Lower lobe of right lung (tissue), 2 donors: ENCODE measurements around the gene TREML1. TPM values are rescaled to one million over a fixed set of nuclear protein-coding genes. Genes with fewer than 3 reads are reported as not detected.

Experiments
- ATAC-seq, 2 donors: fragments of 200-7000 bp; cut with Tn5 transposase; one replicate each; pipeline ENCODE4 v1.9.1; 2020 to 2022; ENCODE audit warnings: mild to moderate bottlenecking in 2 of 2, moderate library complexity in 2 of 2
- DNase-seq: peaks from one replicate; pipeline ENCODE4 v3.0.0-alpha.2; 2020
- H3K27ac ChIP-seq: fragments of 200-600 bp; one replicate; pipeline ENCODE4 v1.8.0; 2022
- H3K27me3 ChIP-seq: fragments of 200-600 bp; one replicate; pipeline ENCODE4 v1.8.0; 2022; ENCODE audit warnings: low read depth
- H3K36me3 ChIP-seq: fragments of 200-600 bp; one replicate; pipeline ENCODE4 v1.8.0; 2022; ENCODE audit warnings: mild to moderate bottlenecking
- H3K4me1 ChIP-seq: fragments of 200-600 bp; one replicate; pipeline ENCODE4 v1.8.0; 2022
- H3K4me3 ChIP-seq: fragments of 200-600 bp; one replicate; pipeline ENCODE4 v1.8.0; 2022; ENCODE audit warnings: mild to moderate bottlenecking
- H3K9me3 ChIP-seq: fragments of 200-600 bp; one replicate; pipeline ENCODE4 v1.8.0; 2022
- intact Hi-C: fragments of 100-400 bp; cut with DNase I; formaldehyde crosslinking; loops from one replicate; pipeline ENCODE4 v1.11.0; 2022
- total RNA-seq: library from RNA; stranded (reverse); fragmentation: NEBNext Ultra II Directional; extraction: Animal tissue kit (Norgen Biotek cat#: 25700); gene quantifications from one replicate; pipeline ENCODE4 v1.2.1, GENCODE V29; 2021
- TF ChIP-seq, protein P1 (sequence below): fragments of 200-600 bp; IDR thresholded peaks from one replicate; pipeline ENCODE4 v1.8.0; 2022; ENCODE audit warnings: antibody characterized with exemption, mild to moderate bottlenecking
- donor health status: DM: no; HTN: yes; CAD: no; lungs with severe emphysema.

Gene TREML1
- total RNA-seq, 1 donor from 2014 or later, result 2.0 TPM

DNA sequence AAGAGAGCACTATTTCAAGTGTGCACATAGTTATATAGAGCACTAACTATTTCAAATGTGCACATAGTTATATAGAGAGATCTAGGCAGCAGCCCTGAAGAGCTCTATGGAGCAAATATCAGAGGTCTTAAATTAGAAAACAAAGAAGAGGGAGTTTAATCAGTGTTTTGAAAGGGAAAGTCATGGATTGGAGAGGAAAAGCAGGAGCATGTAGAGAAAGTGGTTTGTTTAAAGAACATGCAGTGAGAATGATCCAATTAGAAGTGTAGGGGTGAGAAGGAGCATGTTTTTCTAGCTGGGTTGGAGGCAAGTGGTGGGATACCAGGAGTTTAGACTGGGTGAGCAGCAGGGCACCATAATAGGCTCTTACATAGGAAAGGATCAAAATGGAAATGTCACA, 17.2 kb downstream of the TREML1 start:
- H3K36me3 ChIP-seq, result peaks cover 9% of the 10 kb centered on the region
- intact Hi-C loops, result no loop called here
- no peak for ATAC-seq
- no peak for DNase-seq
- no peaks in the 10 kb centered on the region for H3K27me3 ChIP-seq
- H3K4me3 ChIP-seq, result no peak overlapping the region
- no peaks in the 10 kb centered on the region for H3K9me3 ChIP-seq
- H3K27ac ChIP-seq, result no peak overlapping the region
- TF ChIP-seq, protein P1, sequence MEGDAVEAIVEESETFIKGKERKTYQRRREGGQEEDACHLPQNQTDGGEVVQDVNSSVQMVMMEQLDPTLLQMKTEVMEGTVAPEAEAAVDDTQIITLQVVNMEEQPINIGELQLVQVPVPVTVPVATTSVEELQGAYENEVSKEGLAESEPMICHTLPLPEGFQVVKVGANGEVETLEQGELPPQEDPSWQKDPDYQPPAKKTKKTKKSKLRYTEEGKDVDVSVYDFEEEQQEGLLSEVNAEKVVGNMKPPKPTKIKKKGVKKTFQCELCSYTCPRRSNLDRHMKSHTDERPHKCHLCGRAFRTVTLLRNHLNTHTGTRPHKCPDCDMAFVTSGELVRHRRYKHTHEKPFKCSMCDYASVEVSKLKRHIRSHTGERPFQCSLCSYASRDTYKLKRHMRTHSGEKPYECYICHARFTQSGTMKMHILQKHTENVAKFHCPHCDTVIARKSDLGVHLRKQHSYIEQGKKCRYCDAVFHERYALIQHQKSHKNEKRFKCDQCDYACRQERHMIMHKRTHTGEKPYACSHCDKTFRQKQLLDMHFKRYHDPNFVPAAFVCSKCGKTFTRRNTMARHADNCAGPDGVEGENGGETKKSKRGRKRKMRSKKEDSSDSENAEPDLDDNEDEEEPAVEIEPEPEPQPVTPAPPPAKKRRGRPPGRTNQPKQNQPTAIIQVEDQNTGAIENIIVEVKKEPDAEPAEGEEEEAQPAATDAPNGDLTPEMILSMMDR, result no peak
- no peaks in the 10 kb centered on the region for H3K4me1 ChIP-seq

DNA sequence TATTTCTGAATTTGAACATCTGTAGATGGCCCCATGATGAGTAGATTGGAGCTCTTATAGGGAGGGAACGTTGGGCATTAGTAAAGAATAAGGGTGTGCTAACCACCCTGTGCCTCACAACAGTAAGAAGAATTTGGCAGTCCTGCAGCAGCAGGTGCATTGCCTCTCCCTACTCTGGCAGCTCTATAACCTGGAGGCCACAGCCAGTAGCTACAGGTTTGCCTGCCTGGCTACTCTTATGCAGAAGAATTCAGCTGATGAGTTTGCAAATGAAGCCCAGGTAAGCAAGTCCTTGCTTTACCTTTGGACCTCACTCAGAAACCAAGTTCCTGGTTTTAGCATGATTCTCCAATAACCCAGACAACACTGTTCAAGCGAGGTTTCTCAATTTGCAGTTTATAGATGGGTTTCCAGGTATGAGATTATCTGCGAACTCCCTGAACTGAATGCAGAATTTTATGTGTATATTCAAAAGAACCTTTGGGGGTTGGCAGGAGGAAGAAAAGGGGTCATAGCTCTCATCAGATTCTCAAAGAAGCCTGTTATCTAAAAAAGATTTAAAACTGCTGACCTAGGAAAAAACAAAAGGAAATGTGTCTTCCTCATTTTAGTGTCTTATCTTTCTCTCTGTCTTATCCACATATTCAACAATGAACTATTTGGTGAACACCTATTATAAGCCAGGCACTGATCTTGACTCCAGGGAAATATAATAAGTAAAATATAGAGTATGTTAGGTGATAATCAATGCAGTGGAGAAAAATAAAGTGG, 18.9 kb downstream of the TREML1 start:
- no peak for DNase-seq
- ATAC-seq, result no peak
- no peaks in the 10 kb centered on the region for H3K4me1 ChIP-seq
- no peaks in the 10 kb centered on the region for H3K27me3 ChIP-seq
- peaks cover 9% of the 10 kb centered on the region for H3K36me3 ChIP-seq
- TF ChIP-seq, protein P1, result no peak
- no peak overlapping the region for H3K27ac ChIP-seq
- no peak overlapping the region for H3K4me3 ChIP-seq
- H3K9me3 ChIP-seq, result no peaks in the 10 kb centered on the region
- intact Hi-C loops, result no loop called here

DNA sequence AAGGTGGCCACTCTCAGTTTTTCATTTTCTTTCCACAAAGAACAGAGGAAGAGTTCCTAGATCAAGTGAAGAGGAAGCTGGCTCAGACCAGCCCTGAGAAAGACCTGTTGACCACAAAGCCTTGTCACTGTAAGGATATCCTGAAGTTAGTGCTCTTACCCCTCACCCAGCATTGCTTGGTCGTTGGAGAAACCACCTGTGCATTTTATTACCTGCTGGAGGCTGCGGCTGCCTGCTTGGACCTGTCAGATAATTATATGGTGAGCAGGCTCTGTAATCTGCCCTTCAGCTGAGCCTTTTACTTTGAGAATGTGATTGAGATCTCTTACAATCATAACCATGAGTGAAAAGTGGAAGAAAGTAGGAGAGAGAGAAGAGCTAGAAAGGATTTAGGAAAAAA, 21.9 kb downstream of the TREML1 start:
- ATAC-seq, result no peak
- no peak overlapping the region for H3K27ac ChIP-seq
- intact Hi-C loops, result no loop called here
- no peak overlapping the region for H3K4me3 ChIP-seq
- H3K4me1 ChIP-seq, result no peaks in the 10 kb centered on the region
- peaks cover 9% of the 10 kb centered on the region for H3K36me3 ChIP-seq
- TF ChIP-seq, protein P1, result no peak
- no peaks in the 10 kb centered on the region for H3K9me3 ChIP-seq
- H3K27me3 ChIP-seq, result no peaks in the 10 kb centered on the region
- DNase-seq, result no peak

DNA sequence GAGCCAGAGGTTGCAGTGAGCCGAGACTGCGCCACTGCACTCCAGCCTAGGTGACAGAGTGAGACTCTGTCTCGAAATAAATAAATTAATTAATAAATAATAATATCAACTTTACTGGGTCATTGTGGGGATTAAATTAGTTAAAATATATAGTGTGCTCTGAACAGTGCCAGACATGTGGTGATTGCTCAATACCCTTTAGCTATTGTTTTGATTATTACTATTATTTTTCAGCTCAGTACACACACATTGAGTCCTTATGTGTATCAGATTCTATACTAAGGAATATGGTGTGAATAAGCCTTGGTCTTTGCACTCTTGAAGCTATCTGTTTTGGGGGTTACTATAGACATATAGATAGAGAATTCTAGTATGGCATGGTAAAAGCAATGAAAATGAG, 28.9 kb downstream of the TREML1 start:
- Histone ChIP-seq H3K36me3 (peaks cover 12% of the 10 kb centered on the region), H3K27me3 (no peaks in the 10 kb centered on the region), H3K27ac (no peak overlapping the region), H3K4me3 (no peak overlapping the region), H3K9me3 (no peaks in the 10 kb centered on the region), H3K4me1 (no peaks in the 10 kb centered on the region)
- intact Hi-C loops, result no loop called here
- DNase-seq (no peak), ATAC-seq (no peak)
- TF ChIP-seq, protein P1, result no peak

DNA sequence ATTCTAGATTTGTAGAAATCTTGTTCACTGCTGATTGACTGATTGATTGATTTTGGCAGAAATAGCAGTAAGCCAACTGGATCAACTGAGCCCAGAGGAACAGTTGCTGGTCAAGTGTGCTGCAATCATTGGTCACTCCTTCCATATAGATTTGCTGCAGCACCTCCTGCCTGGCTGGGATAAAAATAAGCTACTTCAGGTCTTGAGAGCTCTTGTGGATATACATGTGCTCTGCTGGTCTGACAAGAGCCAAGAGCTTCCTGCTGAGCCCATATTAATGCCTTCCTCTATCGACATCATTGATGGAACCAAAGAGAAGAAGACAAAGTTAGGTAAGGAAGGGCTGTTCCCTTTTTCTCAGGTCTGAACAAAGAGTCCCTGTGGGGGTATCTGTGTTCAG, 31.2 kb downstream of the TREML1 start:
- TF ChIP-seq, protein P1, result no peak
- peak; percentile 62 to 64 for ATAC-seq
- DNase-seq, result no peak
- Histone ChIP-seq H3K4me3 (no peak overlapping the region), H3K9me3 (no peaks in the 10 kb centered on the region), H3K36me3 (peaks cover 12% of the 10 kb centered on the region), H3K27ac (no peak overlapping the region), H3K4me1 (no peaks in the 10 kb centered on the region), H3K27me3 (no peaks in the 10 kb centered on the region)
- intact Hi-C loops, result no loop called here
